Keratinocyte (primary cell): Measurements from ENCODE around the gene BNIP2. TPM values are rescaled to one million over a fixed set of nuclear protein-coding genes. Genes with fewer than 3 reads are reported as not detected.

Experiments
- DNase-seq: peaks from one replicate; pipeline ENCODE4 v3.0.0-alpha.2; 2011; ENCODE audit warnings: low read depth, missing footprints, low spot score
- FAIRE-seq: peaks from 2 replicates; lab custom pipeline; 2011; peaks lifted over from hg19 to GRCh38; lab: Jason Lieb, UNC
- H2AFZ ChIP-seq: 2 replicates; pipeline ENCODE4 v1.6.0; 2012; ENCODE audit warnings: low read length, control low read depth, inconsistent platforms; ENCODE audit not compliant: control insufficient read depth
- H3K27ac ChIP-seq: 2 replicates; pipeline ENCODE4 v1.5.1; 2011; ENCODE audit warnings: low read length; ENCODE audit not compliant: control insufficient read depth, insufficient read depth
- H3K27me3 ChIP-seq: 3 replicates; pipeline ENCODE4 v1.6.0; 2011; ENCODE audit warnings: low read length; ENCODE audit not compliant: control insufficient read depth, insufficient read depth; ENCODE audit errors: extremely low read depth
- H3K36me3 ChIP-seq, 2 experiments: 2 replicates in 1 of 2; 3 replicates in 1 of 2; pipeline ENCODE4 v1.5.1; 2011; ENCODE audit warnings: low read length in 2 of 2, mild to moderate bottlenecking in 1 of 2; ENCODE audit not compliant: control insufficient read depth in 2 of 2, insufficient read depth in 2 of 2; ENCODE audit errors: extremely low read depth in 1 of 2
- H3K4me1 ChIP-seq: 3 replicates; pipeline ENCODE4 v1.5.1; 2011; ENCODE audit warnings: low read length; ENCODE audit not compliant: control insufficient read depth, insufficient read depth; ENCODE audit errors: extremely low read depth
- H3K4me2 ChIP-seq: 3 replicates; pipeline ENCODE4 v1.6.0; 2011; ENCODE audit warnings: low read depth, low read length; ENCODE audit not compliant: control insufficient read depth, insufficient read depth; ENCODE audit errors: extremely low read depth
- H3K4me3 ChIP-seq, 3 experiments: fragments of 200-600 bp in 1 of 3; sonication (generic) in 1 of 3; 2 replicates in 2 of 3; 3 replicates in 1 of 3; pipeline ENCODE4 v1.5.1; 2011 to 2016; ENCODE audit warnings: low read length in 3 of 3, mild to moderate bottlenecking in 3 of 3, control low read depth in 2 of 3, inconsistent platforms in 1 of 3, low read depth in 1 of 3, mixed read lengths in 1 of 3, mixed run types in 1 of 3, moderate library complexity in 1 of 3; ENCODE audit not compliant: control insufficient read depth in 2 of 3, insufficient read depth in 2 of 3; ENCODE audit errors: extremely low read depth in 1 of 3
- H3K79me2 ChIP-seq: 2 replicates; pipeline ENCODE4 v1.6.0; 2012; ENCODE audit warnings: low read length; ENCODE audit not compliant: control insufficient read depth, insufficient read depth
- H3K9ac ChIP-seq: 3 replicates; pipeline ENCODE4 v1.6.0; 2011; ENCODE audit warnings: low read length; ENCODE audit not compliant: control insufficient read depth, insufficient read depth; ENCODE audit errors: extremely low read depth
- H3K9me1 ChIP-seq: 3 replicates; pipeline ENCODE4 v1.6.0; 2011; ENCODE audit warnings: low read length; ENCODE audit not compliant: control insufficient read depth, insufficient read depth; ENCODE audit errors: extremely low read depth
- H3K9me3 ChIP-seq: 2 replicates; pipeline ENCODE4 v1.5.1; 2012; ENCODE audit warnings: low read depth, low read length; ENCODE audit not compliant: control insufficient read depth
- H4K20me1 ChIP-seq: 3 replicates; pipeline ENCODE4 v1.6.0; 2011; ENCODE audit warnings: low read length; ENCODE audit not compliant: control insufficient read depth, insufficient read depth; ENCODE audit errors: extremely low read depth
- EZH2 ChIP-seq: IDR thresholded peaks from one replicate; pipeline ENCODE4 v1.6.1; 2012; ENCODE audit warnings: inconsistent platforms, mild to moderate bottlenecking, low read length, moderate library complexity
- dilution Hi-C: fragments of 300-500 bp; cut with MboI; formaldehyde crosslinking; loops from one replicate; pipeline ENCODE4 v1.7.0; 2020; ENCODE audit warnings: low sequenced_read_pairs; ENCODE audit not compliant: extremely low pct_ligation_motif_present
- polyA plus RNA-seq, 5 experiments: library from polyadenylated mRNA; depleted of rRNA in 3 of 5; stranded (reverse) in 3 of 5; stranded (forward) in 1 of 5; unstranded in 1 of 5; fragments of >200 nt; gene quantifications; 1 replicate in 1 of 5; 2 replicates in 3 of 5; 3 replicates in 1 of 5; pipeline versions ENCODE4 v1.2.1 to v1.2.3, GENCODE V29; 2011 to 2012; ENCODE audit warnings: missing spikeins in 2 of 5, low read depth in 1 of 5, low replicate concordance in 1 of 5
- TF ChIP-seq, protein P1 (sequence below), 3 experiments: IDR thresholded peaks in 1 of 3; conservative IDR thresholded peaks in 1 of 3; optimal IDR thresholded peaks in 1 of 3; 2 replicates in 2 of 3; 3 replicates in 1 of 3; pipeline versions ENCODE3 to v1.5.1; 2011; ENCODE audit warnings: low read length in 3 of 3, mild to moderate bottlenecking in 3 of 3, moderate library complexity in 2 of 3, control low read depth in 1 of 3, inconsistent platforms in 1 of 3; ENCODE audit not compliant: insufficient read depth in 2 of 3; ENCODE audit errors: extremely low read depth in 1 of 3

Gene BNIP2
- polyA plus RNA-seq, 1 donor (not counting 4 experiments of a cell fraction or from before 2014, with no cell fraction given), result 57.4 TPM

DNA sequence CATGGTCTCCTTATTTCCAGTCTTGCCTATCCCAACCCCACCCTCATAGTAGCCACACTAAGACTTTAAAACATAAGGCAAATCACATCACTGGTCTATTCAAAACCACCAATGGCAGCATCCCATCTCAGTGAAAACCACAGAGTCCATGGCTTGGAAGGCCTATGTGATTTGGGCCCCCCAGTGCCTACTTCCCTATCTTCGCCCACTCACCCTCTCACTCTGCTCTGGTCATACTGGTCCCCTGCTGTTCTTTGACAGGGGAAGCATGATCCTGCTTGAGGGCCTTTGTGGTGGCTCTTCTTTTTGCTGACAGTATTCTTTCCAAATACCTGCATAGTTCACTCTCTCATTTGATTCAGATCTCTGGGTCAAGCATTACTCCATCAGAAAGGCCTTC is 35.1 kb downstream of the BNIP2 start:
- dilution Hi-C loops, result no loop called here
- Histone ChIP-seq H3K27ac (no peak overlapping the region), H3K4me2 (no peak overlapping the region), H3K79me2 (peaks cover 53% of the 10 kb centered on the region), H3K9ac (no peak overlapping the region), H3K9me1 (no peaks in the 10 kb centered on the region), H4K20me1 (no peaks in the 10 kb centered on the region), H3K4me1 (peaks cover 9% of the 10 kb centered on the region), H3K4me3 (no peak overlapping the region), H2AFZ (no peak overlapping the region), H3K36me3 (peaks cover 3 to 10% of the 10 kb centered on the region in 2 experiments), H3K9me3 (no peaks in the 10 kb centered on the region), H3K27me3 (no peaks in the 10 kb centered on the region)
- no peak for DNase-seq
- FAIRE-seq, result no peak
- no peak for TF ChIP-seq EZH2
- TF ChIP-seq, protein P1, sequence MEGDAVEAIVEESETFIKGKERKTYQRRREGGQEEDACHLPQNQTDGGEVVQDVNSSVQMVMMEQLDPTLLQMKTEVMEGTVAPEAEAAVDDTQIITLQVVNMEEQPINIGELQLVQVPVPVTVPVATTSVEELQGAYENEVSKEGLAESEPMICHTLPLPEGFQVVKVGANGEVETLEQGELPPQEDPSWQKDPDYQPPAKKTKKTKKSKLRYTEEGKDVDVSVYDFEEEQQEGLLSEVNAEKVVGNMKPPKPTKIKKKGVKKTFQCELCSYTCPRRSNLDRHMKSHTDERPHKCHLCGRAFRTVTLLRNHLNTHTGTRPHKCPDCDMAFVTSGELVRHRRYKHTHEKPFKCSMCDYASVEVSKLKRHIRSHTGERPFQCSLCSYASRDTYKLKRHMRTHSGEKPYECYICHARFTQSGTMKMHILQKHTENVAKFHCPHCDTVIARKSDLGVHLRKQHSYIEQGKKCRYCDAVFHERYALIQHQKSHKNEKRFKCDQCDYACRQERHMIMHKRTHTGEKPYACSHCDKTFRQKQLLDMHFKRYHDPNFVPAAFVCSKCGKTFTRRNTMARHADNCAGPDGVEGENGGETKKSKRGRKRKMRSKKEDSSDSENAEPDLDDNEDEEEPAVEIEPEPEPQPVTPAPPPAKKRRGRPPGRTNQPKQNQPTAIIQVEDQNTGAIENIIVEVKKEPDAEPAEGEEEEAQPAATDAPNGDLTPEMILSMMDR (optimal IDR thresholded peaks at IDR 0.05 in 1 of 3, IDR thresholded peaks at IDR 0.05 in 1 of 3, conservative IDR thresholded peaks at IDR 0.05 in 1 of 3; ENCODE audit: extremely low read depth in 1 of 3, insufficient read depth in 2 of 3, low read length in 3 of 3), result no peak

- H3K9ac ChIP-seq, result no peak overlapping the region
- H2AFZ ChIP-seq, result no peak overlapping the region
- no peak for DNase-seq
- peaks cover 28% of the 10 kb centered on the region for H3K79me2 ChIP-seq
- TF ChIP-seq, protein P1 (optimal IDR thresholded peaks at IDR 0.05 in 1 of 3, IDR thresholded peaks at IDR 0.05 in 1 of 3, conservative IDR thresholded peaks at IDR 0.05 in 1 of 3; ENCODE audit: extremely low read depth in 1 of 3, insufficient read depth in 2 of 3, low read length in 3 of 3), result no peak
- no peak for TF ChIP-seq EZH2
- no peak overlapping the region for H3K4me2 ChIP-seq
- no peaks in the 10 kb centered on the region for H4K20me1 ChIP-seq
- FAIRE-seq, result no peak
- no peaks in the 10 kb centered on the region for H3K9me1 ChIP-seq
- H3K9me3 ChIP-seq, result no peaks in the 10 kb centered on the region
- no peaks in the 10 kb centered on the region for H3K27me3 ChIP-seq
- peaks cover 3 to 25% of the 10 kb centered on the region in 2 experiments for H3K36me3 ChIP-seq
- H3K4me1 ChIP-seq, result no peaks in the 10 kb centered on the region
- H3K4me3 ChIP-seq, result no peak overlapping the region
- no peak overlapping the region for H3K27ac ChIP-seq
- dilution Hi-C loops, result no loop called here
Observed at GRCh38 chr15:59649603-59650002, 39.5 kb downstream of the BNIP2 start.
